ENCODE measurements around the gene MAP2K6. TPM values are rescaled to one million over a fixed set of nuclear protein-coding genes. Genes with fewer than 3 reads are reported as not detected.

Gene MAP2K6
- total RNA-seq, 2 donors from 2014 or later = 5.4 to 14.1 TPM

GRCh38 chr17:69431835-69432234 is 17.3 kb downstream of the MAP2K6 start:
- Histone ChIP-seq H3K27ac (no peak overlapping the region), H3K36me3 (no peaks in the 10 kb centered on the region), H3K4me1 (replicated peaks) (no peaks in the 10 kb centered on the region), H3K4me3 (no peak overlapping the region), H3K9me3 (no peaks in the 10 kb centered on the region), H3K27me3 (replicated peaks; ENCODE audit: insufficient read depth) (no peaks in the 10 kb centered on the region)
- DNase-seq (ENCODE audit: low spot score) = no peak
- TF ChIP-seq POLR2A (IDR thresholded peaks at IDR 0.05) = no peak
- no peak for TF ChIP-seq POLR2AphosphoS5 (IDR thresholded peaks at IDR 0.05)
- no peak for TF ChIP-seq CTCF (IDR thresholded peaks at IDR 0.05)
- WGBS = 98% methylated on average over 3 of the region's 3 CpGs
- intact Hi-C loops (cut with DNase I) = no loop called here

DNA sequence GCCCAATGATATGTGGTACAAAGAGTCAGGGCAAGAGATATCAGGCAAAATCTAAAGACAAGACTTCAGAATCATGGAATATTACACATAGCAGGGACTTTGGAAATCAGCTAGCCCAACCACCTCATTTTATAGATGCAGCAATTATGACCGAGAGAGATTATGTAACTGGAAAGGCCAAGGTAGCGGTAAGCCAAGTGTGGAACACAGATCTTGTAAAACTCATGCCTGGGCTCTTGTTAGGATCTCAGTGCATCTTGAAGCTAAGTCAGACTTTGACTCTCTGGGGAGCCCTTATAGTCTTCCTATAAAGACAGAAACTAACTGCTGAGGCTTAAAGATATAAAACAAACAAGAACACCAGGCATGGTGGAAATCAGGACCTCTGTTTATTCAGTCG is 18.6 kb downstream of the MAP2K6 start:
- Histone ChIP-seq H3K9me3 (no peaks in the 10 kb centered on the region), H3K4me3 (no peak overlapping the region), H3K27ac (no peak overlapping the region), H3K36me3 (no peaks in the 10 kb centered on the region), H3K4me1 (replicated peaks) (no peaks in the 10 kb centered on the region), H3K27me3 (replicated peaks; ENCODE audit: insufficient read depth) (no peaks in the 10 kb centered on the region)
- intact Hi-C loops (cut with DNase I) = no loop called here
- WGBS = 86% methylated on average over 3 of the region's 3 CpGs
- DNase-seq (ENCODE audit: low spot score) = no peak
- TF ChIP-seq POLR2AphosphoS5 (IDR thresholded peaks at IDR 0.05) (no peak), CTCF (IDR thresholded peaks at IDR 0.05) (no peak), POLR2A (IDR thresholded peaks at IDR 0.05) (no peak)

DNA sequence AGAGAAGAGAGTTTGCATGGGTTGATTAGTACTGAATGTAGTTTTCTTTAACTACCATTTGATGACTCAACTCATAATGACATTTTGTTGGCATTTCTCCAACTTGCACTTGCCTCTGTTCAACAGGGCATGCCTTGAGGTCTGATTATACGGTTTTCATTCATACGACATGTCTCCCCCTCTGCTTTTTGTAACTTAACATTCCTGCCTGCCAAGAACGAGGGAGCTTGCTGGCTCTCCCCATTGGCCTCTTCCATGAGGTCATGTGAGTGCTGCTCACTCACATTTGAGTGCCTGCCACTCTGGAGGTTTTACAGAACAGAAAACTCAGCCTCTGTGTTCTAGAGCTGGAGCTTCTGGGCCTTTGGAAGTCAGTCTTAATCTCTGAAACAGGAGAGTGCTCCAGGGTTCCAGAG is 19.7 kb downstream of the MAP2K6 start:
- intact Hi-C loops (cut with DNase I) = no loop called here
- no peak overlapping the region for H3K4me3 ChIP-seq
- TF ChIP-seq POLR2AphosphoS5 (IDR thresholded peaks at IDR 0.05) (no peak), CTCF (IDR thresholded peaks at IDR 0.05) (no peak), POLR2A (IDR thresholded peaks at IDR 0.05) (no peak)
- H3K27me3 ChIP-seq (replicated peaks; ENCODE audit: insufficient read depth) = no peaks in the 10 kb centered on the region
- WGBS = 34% methylated on average over 3 of the region's 3 CpGs
- H3K27ac ChIP-seq = no peak overlapping the region
- no peak for DNase-seq (ENCODE audit: low spot score)
- no peaks in the 10 kb centered on the region for H3K4me1 ChIP-seq (replicated peaks)
- no peaks in the 10 kb centered on the region for H3K36me3 ChIP-seq
- no peaks in the 10 kb centered on the region for H3K9me3 ChIP-seq

- H3K27me3 ChIP-seq (replicated peaks; ENCODE audit: insufficient read depth) = no peaks in the 10 kb centered on the region
- no peak overlapping the region for H3K4me3 ChIP-seq
- intact Hi-C loops (cut with DNase I) = no loop called here
- H3K9me3 ChIP-seq = no peaks in the 10 kb centered on the region
- no peaks in the 10 kb centered on the region for H3K36me3 ChIP-seq
- no peak overlapping the region for H3K27ac ChIP-seq
- 55% methylated on average over 5 of the region's 5 CpGs for WGBS
- no peak for DNase-seq (ENCODE audit: low spot score)
- TF ChIP-seq POLR2AphosphoS5 (IDR thresholded peaks at IDR 0.05) (no peak), POLR2A (IDR thresholded peaks at IDR 0.05) (no peak), CTCF (IDR thresholded peaks at IDR 0.05) (no peak)
- no peaks in the 10 kb centered on the region for H3K4me1 ChIP-seq (replicated peaks)
These were observed 21.6 kb downstream of the MAP2K6 start for GRCh38 chr17:69435971-69436696.

GRCh38 chr17:69437475-69437874 is 23.0 kb downstream of the MAP2K6 start:
- WGBS = 100% methylated on average over 1 of the region's 1 CpG
- no peaks in the 10 kb centered on the region for H3K9me3 ChIP-seq
- H3K27ac ChIP-seq = no peak overlapping the region
- H3K4me1 ChIP-seq (replicated peaks) = no peaks in the 10 kb centered on the region
- H3K36me3 ChIP-seq = no peaks in the 10 kb centered on the region
- no peak for DNase-seq (ENCODE audit: low spot score)
- no peaks in the 10 kb centered on the region for H3K27me3 ChIP-seq (replicated peaks; ENCODE audit: insufficient read depth)
- no peak for TF ChIP-seq POLR2AphosphoS5 (IDR thresholded peaks at IDR 0.05)
- no peak for TF ChIP-seq CTCF (IDR thresholded peaks at IDR 0.05)
- TF ChIP-seq POLR2A (IDR thresholded peaks at IDR 0.05) = no peak
- intact Hi-C loops (cut with DNase I) = no loop called here
- no peak overlapping the region for H3K4me3 ChIP-seq
